H1 (cell line): ENCODE measurements around the gene CREG2. TPM values are rescaled to one million over a fixed set of nuclear protein-coding genes. Genes with fewer than 3 reads are reported as not detected.

Experiments
- ATF3 ChIP-seq: IDR thresholded peaks from 2 replicates; pipeline ENCODE4 v1.6.1; 2011; ENCODE audit warnings: low read depth, mild to moderate bottlenecking, low read length; ENCODE audit not compliant: insufficient read depth
- BCL11A ChIP-seq, 2 experiments: IDR thresholded peaks; one replicate each; pipeline ENCODE4 v1.6.1; 2011; ENCODE audit warnings: low read depth in 2 of 2, low read length in 2 of 2, mild to moderate bottlenecking in 2 of 2
- CBX8 ChIP-seq: fragments of 300-800, 300-1000 bp; sonication (generic); IDR thresholded peaks from 2 replicates; pipeline ENCODE4 v1.7.1; 2016; ENCODE audit warnings: low read depth, low read length, borderline replicate concordance
- CTCF ChIP-seq, 3 experiments: IDR thresholded peaks; 1 replicate in 2 of 3; 2 replicates in 1 of 3; pipeline versions ENCODE4 v1.5.1 to v1.6.1; 2011; ENCODE audit warnings: low read length in 3 of 3, mild to moderate bottlenecking in 3 of 3, inconsistent platforms in 2 of 3, low read depth in 1 of 3, moderate library complexity in 1 of 3; ENCODE audit not compliant: insufficient read depth in 1 of 3; ENCODE audit errors: control extremely low read depth in 1 of 3
- EP300 ChIP-seq, 2 experiments: IDR thresholded peaks; 1 replicate in 1 of 2; 2 replicates in 1 of 2; pipeline ENCODE4 v1.6.1; 2011 to 2012; ENCODE audit warnings: low read depth in 2 of 2, low read length in 2 of 2, mild to moderate bottlenecking in 2 of 2, borderline replicate concordance in 1 of 2, inconsistent platforms in 1 of 2, moderate library complexity in 1 of 2
- EZH2 ChIP-seq: fragments of 200-600 bp; sonication (generic); IDR thresholded peaks from 2 replicates; pipeline ENCODE4 v1.7.1; 2012; ENCODE audit warnings: low read depth, mild to moderate bottlenecking, moderate library complexity, low read length, inconsistent platforms; ENCODE audit not compliant: severe bottlenecking
- JUND ChIP-seq: IDR thresholded peaks from 2 replicates; pipeline ENCODE4 v1.6.1; 2011; ENCODE audit warnings: mild to moderate bottlenecking, improper control_type of control experiment, low read length
- PHF8 ChIP-seq: fragments of 200-600 bp; sonication (generic); conservative IDR thresholded peaks from 2 replicates; pipeline ENCODE4 v1.7.1; 2012; ENCODE audit warnings: low read depth, mild to moderate bottlenecking, inconsistent platforms, low read length, moderate library complexity
- POLR2A ChIP-seq, 2 experiments: IDR thresholded peaks; 1 replicate in 1 of 2; 2 replicates in 1 of 2; pipeline ENCODE4 v1.6.1; 2011; ENCODE audit warnings: low read depth in 2 of 2, low read length in 2 of 2, mild to moderate bottlenecking in 2 of 2; ENCODE audit errors: control extremely low read depth in 1 of 2
- POLR2AphosphoS5 ChIP-seq: IDR thresholded peaks from 2 replicates; pipeline ENCODE4 v1.6.1; 2011; ENCODE audit warnings: low read depth, low read length
- RFX5 ChIP-seq: IDR thresholded peaks from 2 replicates; pipeline ENCODE4 v1.6.1; 2011; ENCODE audit warnings: low read depth, low read length, improper control_type of control experiment, borderline replicate concordance
- RXRA ChIP-seq: IDR thresholded peaks from 2 replicates; pipeline ENCODE4 v1.6.1; 2011; ENCODE audit warnings: low read depth, mild to moderate bottlenecking, low read length, moderate library complexity; ENCODE audit not compliant: insufficient read depth
- SIN3A ChIP-seq, 2 experiments: IDR thresholded peaks in 1 of 2; conservative IDR thresholded peaks in 1 of 2; 2 replicates each; pipeline ENCODE4 v1.6.1; 2011 to 2012; ENCODE audit warnings: low read length in 2 of 2, improper control_type of control experiment in 1 of 2, low read depth in 1 of 2, mild to moderate bottlenecking in 1 of 2
- SIRT6 ChIP-seq: IDR thresholded peaks from one replicate; pipeline ENCODE4 v1.7.1; 2012; ENCODE audit warnings: low read length, inconsistent platforms
- SP1 ChIP-seq: IDR thresholded peaks from 2 replicates; pipeline ENCODE4 v1.6.1; 2011; ENCODE audit warnings: low read depth, low read length
- SRF ChIP-seq: IDR thresholded peaks from 2 replicates; pipeline ENCODE4 v1.6.1; 2011; ENCODE audit warnings: mild to moderate bottlenecking, low read depth, low read length, moderate library complexity
- TCF12 ChIP-seq: IDR thresholded peaks from 2 replicates; pipeline ENCODE4 v1.6.1; 2011; ENCODE audit warnings: low read depth, mild to moderate bottlenecking, low read length
- USF2 ChIP-seq: IDR thresholded peaks from 2 replicates; pipeline ENCODE4 v1.6.1; 2011; ENCODE audit warnings: low read length, improper control_type of control experiment
- ZNF274 ChIP-seq: IDR thresholded peaks from 2 replicates; pipeline ENCODE4 v1.7.0; 2012; ENCODE audit warnings: low read length, borderline replicate concordance; ENCODE audit errors: extremely low read depth
- polyA plus RNA-seq, 7 experiments: library from polyadenylated mRNA; depleted of rRNA in 3 of 7; stranded (reverse) in 5 of 7; unstranded in 2 of 7; fragments of >200 nt in 5 of 7; fragments of 200-250 nt in 2 of 7; gene quantifications; 1 replicate in 5 of 7; 2 replicates in 1 of 7; 4 replicates in 1 of 7; pipeline versions ENCODE4 v1.2.1 to v1.2.3, GENCODE V29; 2011 to 2013; ENCODE audit warnings: missing spikeins in 2 of 7, mixed read lengths in 2 of 7
- total RNA-seq: library from RNA; stranded (reverse); fragmentation: NEBNext Ultra II Directional; extraction: Animal tissue kit (Norgen Biotek cat#: 25700); gene quantifications from 2 replicates; pipeline ENCODE4 v1.2.1, GENCODE V29; 2021

The CREG2 gene
- total and polyA plus RNA-seq, 2 of the 8 experiments (the other 6 are each of a cell fraction or from before 2014, with no cell fraction given): 2.0 to 2.2 TPM

GRCh38 chr2:101387151-101387834 is at the start of gene CREG2 (continued):
- TF ChIP-seq CTCF (IDR thresholded peaks at IDR 0.05; ENCODE audit: control extremely low read depth in 1 of 3, insufficient read depth in 1 of 3, low read depth in 1 of 3, low read length in 3 of 3) (peak; percentile 68 to 98 (median 70)), USF2 (no peak), EZH2 (peak; percentile 48), SRF (no peak), ZNF274 (no peak), POLR2A (IDR thresholded peaks at IDR 0.05; ENCODE audit: control extremely low read depth in 1 of 2, low read depth in 2 of 2, low read length in 2 of 2) (no peak), RFX5 (no peak), SIRT6 (no peak), EP300 (IDR thresholded peaks at IDR 0.05; ENCODE audit: borderline replicate concordance in 1 of 2, low read depth in 2 of 2, low read length in 2 of 2) (0 out of 3 replicates have a peak, but pooled peaks of 1 of the 2 experiments have one; percentile 30), ATF3 (no peak), JUND (no peak), POLR2AphosphoS5 (no peak), BCL11A (IDR thresholded peaks at IDR 0.05; ENCODE audit: low read depth in 2 of 2, low read length in 2 of 2) (no peak), PHF8 (peak; percentile 38; the same call in 1 of the 2 replicates), SP1 (no peak), CBX8 (no peak), RXRA (no peak), SIN3A (conservative IDR thresholded peaks at IDR 0.05 in 1 of 2, IDR thresholded peaks at IDR 0.05 in 1 of 2; ENCODE audit: low read depth in 1 of 2, low read length in 2 of 2) (no peak), TCF12 (no peak)
- TF ChIP-seq, all 59 proteins: peak for 15
